Erythroblast (primary cell): Measurements from ENCODE around the gene TMIGD1.

Experiments used
- GATA1 ChIP-seq: IDR thresholded peaks from 2 replicates; pipeline ENCODE4 v1.6.1; 2011; ENCODE audit warnings: low read depth, mild to moderate bottlenecking, control low read depth, low read length, moderate library complexity
- POLR2A ChIP-seq: IDR thresholded peaks from 2 replicates; pipeline ENCODE4 v1.6.1; 2011; ENCODE audit warnings: mild to moderate bottlenecking, low read length

GRCh38 chr17:30279156-30279555, 54.7 kb downstream of the TMIGD1 start:
- TF ChIP-seq POLR2A (no peak), GATA1 (no peak)
